Gastroesophageal sphincter (tissue), 3 donors: ENCODE results near the gene ETV6.

Experiments
- CTCF ChIP-seq, 4 experiments: fragments of 200-600 bp in 2 of 4; fragments of 450-650 bp in 2 of 4; sonication (generic) in 1 of 4; IDR thresholded peaks; one replicate each; pipeline ENCODE4 v1.5.1; 2017 to 2019; ENCODE audit warnings: antibody characterized with exemption in 4 of 4, mild to moderate bottlenecking in 2 of 4, moderate library complexity in 2 of 4
- POLR2A ChIP-seq, 2 donors: fragments of 450-650 bp; IDR thresholded peaks; one replicate each; pipeline ENCODE4 v1.6.1; 2017; ENCODE audit warnings: antibody characterized with exemption in 2 of 2, mild to moderate bottlenecking in 2 of 2, moderate library complexity in 1 of 2
- POLR2AphosphoS5 ChIP-seq: sonication (generic); formaldehyde crosslinking; IDR thresholded peaks from one replicate; pipeline ENCODE4 v1.6.1; 2017; ENCODE audit warnings: antibody characterized with exemption

GRCh38 chr12:11631288-11631687 lies 18.2 kb upstream of the ETV6 start:
- TF ChIP-seq CTCF (IDR thresholded peaks at IDR 0.05) (no peak), POLR2AphosphoS5 (no peak), POLR2A (IDR thresholded peaks at IDR 0.05) (no peak)
